Measurements from ENCODE around the gene SYDE2.

The SYDE2 gene

DNA sequence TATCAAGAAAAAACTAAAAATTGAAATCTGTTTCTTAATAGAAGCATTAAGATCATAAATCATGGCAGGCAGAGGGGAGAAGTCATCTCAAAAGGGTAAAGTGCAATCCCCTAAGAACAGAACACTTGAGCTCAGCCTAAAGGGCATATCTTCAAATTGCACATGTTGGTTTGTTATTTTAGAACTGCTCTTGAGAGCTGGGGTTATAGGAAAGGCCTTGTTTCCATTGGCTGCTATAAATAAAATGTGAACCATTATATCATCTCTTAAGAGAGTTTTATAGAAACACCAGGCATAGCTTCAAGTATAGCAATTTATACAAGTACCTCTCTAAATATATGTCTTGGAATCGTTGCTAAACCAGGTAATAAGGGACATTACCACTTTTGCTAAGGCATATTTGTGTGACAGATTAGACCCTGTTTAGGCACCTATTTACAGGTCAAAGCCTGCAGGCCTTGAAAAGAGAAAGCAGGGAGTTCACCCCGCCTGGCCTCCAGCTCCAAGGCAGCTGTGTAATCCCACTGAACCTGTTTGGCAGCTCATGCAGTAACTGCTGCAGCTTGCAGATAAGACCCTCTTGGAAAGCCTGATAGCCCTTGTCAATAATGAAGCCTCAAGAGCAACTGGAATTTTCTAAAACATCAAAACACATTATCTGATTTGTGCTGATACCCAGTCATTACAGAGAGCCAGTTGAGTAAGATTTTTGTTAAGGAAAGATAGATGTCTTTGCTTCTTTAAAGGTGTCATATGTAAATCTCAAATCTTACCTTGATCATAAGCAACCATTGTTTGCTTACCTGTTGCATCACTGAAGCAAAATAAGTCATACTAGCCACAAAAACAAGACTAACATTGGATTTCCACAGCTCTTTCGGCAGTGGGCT lies 24.2 kb upstream of the SYDE2 start:
- no peak for TF ChIP-seq ZFX (IDR thresholded peaks at IDR 0.05; ENCODE audit: borderline replicate concordance)
- TF ChIP-seq, protein P1, sequence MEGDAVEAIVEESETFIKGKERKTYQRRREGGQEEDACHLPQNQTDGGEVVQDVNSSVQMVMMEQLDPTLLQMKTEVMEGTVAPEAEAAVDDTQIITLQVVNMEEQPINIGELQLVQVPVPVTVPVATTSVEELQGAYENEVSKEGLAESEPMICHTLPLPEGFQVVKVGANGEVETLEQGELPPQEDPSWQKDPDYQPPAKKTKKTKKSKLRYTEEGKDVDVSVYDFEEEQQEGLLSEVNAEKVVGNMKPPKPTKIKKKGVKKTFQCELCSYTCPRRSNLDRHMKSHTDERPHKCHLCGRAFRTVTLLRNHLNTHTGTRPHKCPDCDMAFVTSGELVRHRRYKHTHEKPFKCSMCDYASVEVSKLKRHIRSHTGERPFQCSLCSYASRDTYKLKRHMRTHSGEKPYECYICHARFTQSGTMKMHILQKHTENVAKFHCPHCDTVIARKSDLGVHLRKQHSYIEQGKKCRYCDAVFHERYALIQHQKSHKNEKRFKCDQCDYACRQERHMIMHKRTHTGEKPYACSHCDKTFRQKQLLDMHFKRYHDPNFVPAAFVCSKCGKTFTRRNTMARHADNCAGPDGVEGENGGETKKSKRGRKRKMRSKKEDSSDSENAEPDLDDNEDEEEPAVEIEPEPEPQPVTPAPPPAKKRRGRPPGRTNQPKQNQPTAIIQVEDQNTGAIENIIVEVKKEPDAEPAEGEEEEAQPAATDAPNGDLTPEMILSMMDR (IDR thresholded peaks at IDR 0.05) = no peak
- peak overlapping the region; percentile 50 for H3K27ac ChIP-seq

DNA sequence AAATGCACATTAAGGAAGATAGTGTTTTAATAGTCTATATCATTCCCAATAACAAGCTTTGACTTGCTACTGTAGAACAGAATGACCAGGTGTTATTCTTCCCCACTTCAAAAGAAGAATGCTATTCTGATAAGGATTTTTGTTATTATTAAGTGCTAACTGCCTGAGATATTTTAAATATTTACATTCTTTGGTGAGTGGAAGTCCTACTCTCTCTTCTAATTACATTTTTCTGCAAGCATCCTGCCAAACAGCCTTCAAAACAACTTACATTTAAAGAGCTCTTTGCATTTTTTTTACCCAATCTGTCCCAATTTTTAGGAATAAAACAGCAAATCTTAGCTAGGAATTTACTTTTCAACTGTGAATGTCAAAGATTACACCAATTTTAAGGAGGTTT lies 23.5 kb upstream of the SYDE2 start:
- H3K27ac ChIP-seq = peak overlapping the region; percentile 50
- TF ChIP-seq, protein P1 (IDR thresholded peaks at IDR 0.05) = no peak
- TF ChIP-seq ZFX (IDR thresholded peaks at IDR 0.05; ENCODE audit: borderline replicate concordance) = no peak

DNA sequence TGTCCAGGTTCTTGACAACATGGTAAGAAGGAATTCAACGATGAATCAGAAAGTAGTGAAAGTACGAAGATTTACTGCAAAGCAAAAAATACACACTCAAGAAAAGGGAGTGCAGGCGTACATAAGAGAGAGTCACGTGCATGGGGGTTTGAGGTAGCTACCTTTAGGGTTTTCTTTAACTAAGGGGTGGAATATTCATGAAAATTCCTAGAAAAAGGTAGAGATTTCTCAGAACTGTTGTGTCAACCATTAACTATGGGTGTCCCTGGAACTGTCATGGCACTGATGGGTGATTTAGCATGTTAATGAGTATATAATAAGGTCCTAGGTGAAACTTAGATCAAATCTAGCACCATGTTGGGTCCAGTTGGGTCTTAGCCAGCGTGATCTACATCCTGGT lies 22.5 kb upstream of the SYDE2 start:
- TF ChIP-seq ZFX (IDR thresholded peaks at IDR 0.05; ENCODE audit: borderline replicate concordance) = no peak
- TF ChIP-seq, protein P1 (IDR thresholded peaks at IDR 0.05) = no peak
- H3K27ac ChIP-seq = no peak overlapping the region

DNA sequence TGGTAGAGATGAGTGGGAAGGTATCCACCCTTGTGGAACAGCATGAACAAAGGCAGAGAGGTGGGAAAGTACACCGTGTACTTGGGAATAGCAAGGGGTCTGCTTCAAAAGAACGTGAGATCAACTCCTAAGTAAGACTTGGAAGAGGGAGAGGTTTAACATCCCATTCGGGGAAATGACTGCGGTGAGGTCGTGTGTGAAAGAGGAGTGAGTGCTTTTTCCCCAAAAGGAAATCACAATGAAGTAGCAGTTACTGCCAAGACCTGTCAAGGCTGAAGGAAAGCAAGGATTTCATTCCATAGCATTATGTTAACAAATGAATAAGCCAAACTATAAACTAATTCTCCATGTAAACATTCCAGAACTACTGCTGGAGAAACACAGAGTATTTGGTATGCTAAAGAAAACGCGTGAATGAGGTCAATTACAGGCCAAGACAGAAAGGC lies 20.0 kb upstream of the SYDE2 start:
- no peak overlapping the region for H3K27ac ChIP-seq
- TF ChIP-seq, protein P1 (IDR thresholded peaks at IDR 0.05) = no peak
- TF ChIP-seq ZFX (IDR thresholded peaks at IDR 0.05; ENCODE audit: borderline replicate concordance) = no peak

DNA sequence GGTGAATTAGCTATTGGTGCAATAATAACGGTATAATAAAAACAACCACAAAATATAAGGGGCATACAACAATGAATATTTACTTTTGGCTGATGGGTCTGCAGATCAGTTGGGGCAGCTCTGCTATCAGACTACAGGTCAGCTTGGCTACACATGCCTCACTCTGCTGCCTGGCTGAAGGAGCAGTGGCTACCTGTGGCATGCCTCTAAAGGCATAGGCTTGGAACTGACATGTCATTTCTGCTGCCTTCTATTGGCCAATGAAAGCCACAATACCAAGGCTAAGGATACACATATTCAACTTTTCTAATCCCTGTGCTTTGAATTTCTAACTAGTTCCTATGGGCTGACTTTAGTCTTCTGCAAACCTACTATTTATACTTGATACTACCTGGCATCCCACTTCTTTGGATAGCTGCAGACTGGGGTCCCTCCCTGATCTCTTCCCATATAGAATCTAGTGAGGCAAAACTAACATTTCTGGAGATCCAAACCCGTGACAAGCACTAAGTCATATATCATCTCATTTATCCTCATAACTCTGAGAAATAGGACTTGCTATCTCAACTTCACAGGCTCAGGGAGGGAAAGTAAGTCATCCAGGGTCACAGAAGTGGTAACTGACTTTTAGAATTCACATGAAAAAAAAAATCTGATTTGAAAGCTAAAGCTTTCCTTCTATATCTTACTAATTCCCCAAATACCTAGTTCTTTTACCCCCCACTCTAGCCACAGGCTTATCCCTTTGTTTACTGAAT lies 19.2 kb upstream of the SYDE2 start:
- TF ChIP-seq ZFX (IDR thresholded peaks at IDR 0.05; ENCODE audit: borderline replicate concordance) = no peak
- TF ChIP-seq, protein P1 (IDR thresholded peaks at IDR 0.05) = no peak
- H3K27ac ChIP-seq = no peak overlapping the region

DNA sequence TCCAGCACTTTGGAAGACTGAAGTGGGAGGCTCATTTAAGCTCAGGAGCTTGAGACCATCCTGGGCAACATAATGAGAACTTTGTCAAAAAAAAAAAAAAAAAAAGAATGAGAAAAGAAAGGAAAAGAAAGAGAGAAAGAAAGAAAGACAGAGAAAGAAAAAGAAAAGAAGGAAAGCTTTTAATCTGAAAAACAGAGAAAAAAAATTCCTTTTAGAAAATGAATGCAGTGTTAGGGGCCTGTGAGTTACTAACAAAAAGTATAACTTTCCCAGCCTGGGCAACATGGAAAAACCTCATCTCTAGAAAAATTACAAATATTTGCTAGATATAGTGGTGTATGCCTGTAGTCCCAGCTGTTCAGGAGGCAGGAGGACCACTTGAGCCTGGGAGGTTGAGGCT lies 15.9 kb upstream of the SYDE2 start:
- H3K27ac ChIP-seq = no peak overlapping the region
- TF ChIP-seq, protein P1 (IDR thresholded peaks at IDR 0.05) = no peak
- no peak for TF ChIP-seq ZFX (IDR thresholded peaks at IDR 0.05; ENCODE audit: borderline replicate concordance)

DNA sequence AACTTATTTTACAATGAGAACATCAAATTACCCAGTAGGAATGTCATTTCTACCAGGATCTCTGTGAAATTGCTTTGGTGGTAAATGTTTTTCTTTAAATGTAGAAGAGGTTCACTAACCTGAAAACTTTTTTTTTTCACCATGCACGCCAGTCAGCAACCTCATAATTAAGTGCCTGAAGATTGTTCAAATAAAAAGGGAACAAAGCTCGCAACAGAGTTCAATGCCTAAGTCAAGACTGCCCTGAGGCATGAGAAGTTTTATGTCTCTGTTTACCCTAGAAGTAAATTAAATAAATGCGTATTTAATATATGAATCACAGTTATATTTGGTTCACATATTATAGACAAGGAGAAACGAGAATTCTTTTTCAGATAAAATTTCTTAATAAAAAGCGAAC lies 13.8 kb upstream of the SYDE2 start:
- peak overlapping the region; percentile 35 for H3K27ac ChIP-seq
- TF ChIP-seq, protein P1 (IDR thresholded peaks at IDR 0.05) = no peak
- TF ChIP-seq ZFX (IDR thresholded peaks at IDR 0.05; ENCODE audit: borderline replicate concordance) = no peak

Measured in 22Rv1 (cell line).